ENCODE data around the gene ASB2.

- TF ChIP-seq CTCF (optimal IDR thresholded peaks at IDR 0.05 in 1 of 3, IDR thresholded peaks at IDR 0.05 in 1 of 3, conservative IDR thresholded peaks at IDR 0.05 in 1 of 3; ENCODE audit: extremely low read depth in 1 of 3, insufficient read depth in 2 of 3, low read length in 3 of 3): no peak
- no peak for TF ChIP-seq EZH2 (IDR thresholded peaks at IDR 0.05; ENCODE audit: low read length)
Measured at GRCh38 chr14:93957751-93958566, 18.4 kb downstream of the ASB2 start.

All from keratinocyte (primary cell).